HUES48 (cell line): ENCODE data around the gene NR2F6.

ENCODE experiments used
- H3K27ac ChIP-seq: one replicate; pipeline ENCODE4 v1.7.0; 2013; ENCODE audit warnings: low read depth, low read length, inconsistent platforms
- H3K27me3 ChIP-seq: 2 replicates; pipeline ENCODE4 v1.6.1; 2013; ENCODE audit warnings: mild to moderate bottlenecking, low read length; ENCODE audit not compliant: control insufficient read depth, insufficient read depth
- H3K36me3 ChIP-seq: 2 replicates; pipeline ENCODE4 v1.6.1; 2013; ENCODE audit warnings: low read length; ENCODE audit not compliant: control insufficient read depth, insufficient read depth
- H3K4me1 ChIP-seq: 2 replicates; pipeline ENCODE4 v1.6.1; 2013; ENCODE audit warnings: mild to moderate bottlenecking, low read length; ENCODE audit not compliant: control insufficient read depth, insufficient read depth
- H3K4me3 ChIP-seq: 2 replicates; pipeline ENCODE4 v1.5.1; 2013; ENCODE audit warnings: mild to moderate bottlenecking, low read depth, low read length
- H3K9ac ChIP-seq: 2 replicates; pipeline ENCODE4 v1.6.1; 2013; ENCODE audit warnings: mild to moderate bottlenecking, low read depth, low read length, moderate library complexity
- H3K9me3 ChIP-seq: 2 replicates; pipeline ENCODE4 v1.6.1; 2013; ENCODE audit warnings: low read length; ENCODE audit not compliant: control insufficient read depth, insufficient read depth

The NR2F6 gene

GRCh38 chr19:17263712-17264640 is 18.3 kb upstream of the NR2F6 start:
- no peak overlapping the region for H3K9ac ChIP-seq
- H3K27me3 ChIP-seq: no peaks in the 10 kb centered on the region
- H3K36me3 ChIP-seq: peaks cover 4% of the 10 kb centered on the region
- no peak overlapping the region for H3K4me3 ChIP-seq
- H3K4me1 ChIP-seq: peaks cover 6% of the 10 kb centered on the region; the same call in 1 of the 2 replicates
- peak overlapping the region; percentile 68 for H3K27ac ChIP-seq
- H3K9me3 ChIP-seq: peaks cover 10% of the 10 kb centered on the region

- Histone ChIP-seq H3K27ac (no peak overlapping the region), H3K4me3 (no peak overlapping the region), H3K27me3 (no peaks in the 10 kb centered on the region), H3K9me3 (peaks cover 11% of the 10 kb centered on the region), H3K4me1 (peaks cover 6% of the 10 kb centered on the region; the same call in 1 of the 2 replicates), H3K9ac (no peak overlapping the region), H3K36me3 (peaks cover 4% of the 10 kb centered on the region; the same call in 1 of the 2 replicates)
Measured at GRCh38 chr19:17262557-17262956, 16.8 kb upstream of the NR2F6 start.

- peak overlapping the region; percentile 30 for H3K27ac ChIP-seq
- no peak overlapping the region for H3K4me3 ChIP-seq
- peaks cover 6% of the 10 kb centered on the region; the same call in 1 of the 2 replicates for H3K4me1 ChIP-seq
- peak overlapping the region; percentile 64; the same call in 1 of the 2 replicates for H3K9ac ChIP-seq
- peaks cover 11% of the 10 kb centered on the region for H3K9me3 ChIP-seq
- H3K36me3 ChIP-seq: peaks cover 4% of the 10 kb centered on the region; the same call in 1 of the 2 replicates
- no peaks in the 10 kb centered on the region for H3K27me3 ChIP-seq
Measured at GRCh38 chr19:17260842-17261325, 15.2 kb upstream of the NR2F6 start.

- no peak overlapping the region for H3K27ac ChIP-seq
- peaks cover 6% of the 10 kb centered on the region; the same call in 1 of the 2 replicates for H3K4me1 ChIP-seq
- H3K9ac ChIP-seq: no peak overlapping the region
Measured at GRCh38 chr19:17259934-17260333, 14.2 kb upstream of the NR2F6 start.

GRCh38 chr19:17259118-17259780 is 13.5 kb upstream of the NR2F6 start:
- H3K4me1 ChIP-seq: peaks cover 2% of the 10 kb centered on the region; the same call in 1 of the 2 replicates
- peaks cover 4% of the 10 kb centered on the region; the same call in 1 of the 2 replicates for H3K36me3 ChIP-seq
- no peaks in the 10 kb centered on the region for H3K27me3 ChIP-seq
- H3K9me3 ChIP-seq: peaks cover 11% of the 10 kb centered on the region
- no peak overlapping the region for H3K27ac ChIP-seq
- H3K4me3 ChIP-seq: no peak overlapping the region
- no peak overlapping the region for H3K9ac ChIP-seq

More at GRCh38 chr19:17259934-17260333, 14.2 kb upstream of the NR2F6 start:
- H3K27me3 ChIP-seq: no peaks in the 10 kb centered on the region
- no peak overlapping the region for H3K4me3 ChIP-seq
- H3K36me3 ChIP-seq: peaks cover 4% of the 10 kb centered on the region; the same call in 1 of the 2 replicates
- peaks cover 11% of the 10 kb centered on the region for H3K9me3 ChIP-seq

- Histone ChIP-seq H3K27me3 (no peaks in the 10 kb centered on the region), H3K9ac (no peak overlapping the region), H3K4me1 (no peaks in the 10 kb centered on the region), H3K9me3 (peaks cover 11% of the 10 kb centered on the region), H3K36me3 (peaks cover 7% of the 10 kb centered on the region; the same call in 1 of the 2 replicates), H3K27ac (no peak overlapping the region), H3K4me3 (no peak overlapping the region)
Measured at GRCh38 chr19:17256130-17256529, 10.4 kb upstream of the NR2F6 start.

GRCh38 chr19:17255150-17255621 is 9.5 kb upstream of the NR2F6 start:
- Histone ChIP-seq H3K9me3 (peaks cover 11% of the 10 kb centered on the region), H3K4me1 (no peaks in the 10 kb centered on the region), H3K27ac (no peak overlapping the region)

GRCh38 chr19:17254636-17255035 is 8.9 kb upstream of the NR2F6 start:
- Histone ChIP-seq H3K27me3 (no peaks in the 10 kb centered on the region), H3K4me1 (no peaks in the 10 kb centered on the region), H3K4me3 (no peak overlapping the region), H3K9ac (no peak overlapping the region), H3K36me3 (peaks cover 7% of the 10 kb centered on the region; the same call in 1 of the 2 replicates), H3K9me3 (peaks cover 8% of the 10 kb centered on the region), H3K27ac (no peak overlapping the region)

More at GRCh38 chr19:17255150-17255621, 9.5 kb upstream of the NR2F6 start:
- Histone ChIP-seq H3K4me3 (no peak overlapping the region), H3K27me3 (no peaks in the 10 kb centered on the region), H3K36me3 (peaks cover 7% of the 10 kb centered on the region; the same call in 1 of the 2 replicates), H3K9ac (no peak overlapping the region)

GRCh38 chr19:17249887-17250548 is 4.3 kb upstream of the NR2F6 start:
- no peak overlapping the region for H3K27ac ChIP-seq
- H3K4me1 ChIP-seq: peaks cover 27% of the 10 kb centered on the region
- H3K9me3 ChIP-seq: no peaks in the 10 kb centered on the region
- H3K27me3 ChIP-seq: no peaks in the 10 kb centered on the region
- H3K9ac ChIP-seq: no peak overlapping the region
- no peak overlapping the region for H3K4me3 ChIP-seq
- 0 out of 2 replicates have a peak, but pooled peaks cover 3% of the 10 kb centered on the region for H3K36me3 ChIP-seq

GRCh38 chr19:17248011-17248776 is 2.5 kb upstream of the NR2F6 start:
- Histone ChIP-seq H3K9ac (peak overlapping the region; percentile 33), H3K27ac (peak overlapping the region; percentile 96), H3K4me1 (peaks cover 27% of the 10 kb centered on the region), H3K27me3 (no peaks in the 10 kb centered on the region), H3K9me3 (no peaks in the 10 kb centered on the region), H3K36me3 (0 out of 2 replicates have a peak, but pooled peaks cover 3% of the 10 kb centered on the region), H3K4me3 (peak overlapping the region; percentile 42)
